NCI-H1436 treated with DMSO at 0.1 percent for 48 hours (cell line): ENCODE results near the gene CWC22.
"Not testable (repeated sequence)": the region's sequence is repeated elsewhere in the genome, so short reads cannot be mapped to it uniquely, and the experiment has no call there.

Experiments used
- DNase-seq: peaks from one replicate; lab custom pipeline; 2025; lab: John Stamatoyannopoulos, UW

CWC22 gene

DNA sequence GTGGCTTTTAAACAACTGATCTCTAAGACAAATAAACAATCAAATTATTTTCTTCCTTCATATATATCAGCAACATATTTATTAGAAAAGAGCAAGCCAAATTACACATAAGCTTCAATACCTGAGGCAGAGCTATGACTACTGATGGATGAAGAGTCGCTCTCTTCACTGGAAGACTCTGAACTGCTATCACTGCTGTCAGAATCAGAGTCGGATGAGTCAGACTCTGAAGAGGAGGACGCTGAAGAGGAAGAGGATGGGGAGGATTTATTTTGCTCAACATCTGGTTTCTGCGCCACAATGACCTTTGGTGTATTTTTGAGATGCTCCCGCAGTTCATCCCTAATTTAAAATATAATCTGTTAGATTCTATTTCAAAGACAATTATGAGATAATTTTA lies 56.7 kb downstream of the CWC22 start:
- no peak for DNase-seq

DNA sequence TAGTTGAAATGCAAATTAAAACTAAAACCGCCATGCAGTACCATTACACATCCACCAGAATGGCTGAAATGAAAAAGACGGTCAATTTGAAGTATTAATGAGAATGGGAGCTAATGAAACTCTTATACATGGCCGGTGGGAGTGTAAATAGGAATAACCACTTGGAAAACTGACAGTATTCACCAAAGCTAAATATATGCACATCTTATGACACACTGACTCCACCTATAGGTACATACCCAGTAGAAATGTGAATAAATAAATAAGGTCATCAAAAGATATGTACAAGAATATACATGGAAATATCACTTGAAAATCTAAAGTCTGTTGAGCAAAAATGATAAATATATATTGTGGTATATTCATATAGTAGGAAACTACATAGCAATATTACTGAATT lies 57.7 kb downstream of the CWC22 start:
- DNase-seq, result no peak

DNA sequence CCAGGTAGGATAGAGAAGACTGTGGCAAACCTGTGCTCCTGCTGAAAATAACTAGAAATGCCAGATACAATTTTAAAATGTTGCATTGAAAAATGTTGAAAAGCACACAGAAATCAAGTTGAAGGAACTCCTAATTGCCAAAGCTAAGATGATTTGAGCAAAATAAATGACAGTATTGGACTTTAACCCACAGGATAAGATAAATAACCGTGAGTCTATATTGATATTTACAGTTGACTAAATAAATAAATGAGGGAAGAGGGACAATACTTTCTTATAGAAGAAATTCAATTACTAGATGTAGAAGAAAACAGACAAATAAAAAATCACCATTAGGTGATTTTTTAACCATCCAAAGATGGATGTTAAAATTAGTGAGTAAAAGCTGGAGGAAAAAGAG lies 59.0 kb downstream of the CWC22 start:
- DNase-seq, result no peak

DNA sequence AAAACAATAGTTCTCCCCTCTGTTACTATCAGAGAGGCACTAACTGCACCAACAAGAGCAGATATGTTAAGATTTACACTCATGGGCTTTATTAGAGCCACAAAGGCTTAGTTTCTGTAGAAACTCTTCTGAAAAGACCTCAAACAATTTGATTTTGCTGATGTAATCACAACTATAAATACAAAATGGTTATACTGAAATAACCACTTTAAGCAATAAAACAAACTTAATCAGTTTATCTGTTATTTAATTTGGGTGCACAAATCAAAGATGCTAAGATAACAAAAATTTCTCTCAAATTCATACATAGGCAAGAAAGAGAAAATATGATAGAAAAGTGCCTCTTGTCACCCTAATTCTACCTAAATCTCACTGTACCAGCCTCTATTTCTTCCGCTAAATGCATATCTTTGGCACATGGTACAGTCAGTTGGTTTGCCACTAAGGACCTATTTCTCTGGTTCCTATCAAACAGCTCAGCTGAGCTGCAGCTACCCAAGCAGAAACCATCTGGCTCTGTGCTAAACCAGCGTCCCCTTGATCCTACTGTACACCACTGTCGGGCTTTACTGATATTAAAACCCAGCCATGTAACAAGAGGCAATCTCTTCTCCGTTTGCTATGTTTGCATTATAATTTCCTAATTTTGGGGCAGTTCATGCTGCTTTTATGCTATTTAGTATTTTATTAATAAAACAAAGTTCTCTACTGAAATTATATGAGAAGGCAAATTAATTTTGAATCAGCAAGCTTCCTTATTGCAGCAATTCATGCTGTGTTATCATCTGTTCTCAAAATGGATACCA lies 60.1 kb downstream of the CWC22 start:
- DNase-seq, result no peak

DNA sequence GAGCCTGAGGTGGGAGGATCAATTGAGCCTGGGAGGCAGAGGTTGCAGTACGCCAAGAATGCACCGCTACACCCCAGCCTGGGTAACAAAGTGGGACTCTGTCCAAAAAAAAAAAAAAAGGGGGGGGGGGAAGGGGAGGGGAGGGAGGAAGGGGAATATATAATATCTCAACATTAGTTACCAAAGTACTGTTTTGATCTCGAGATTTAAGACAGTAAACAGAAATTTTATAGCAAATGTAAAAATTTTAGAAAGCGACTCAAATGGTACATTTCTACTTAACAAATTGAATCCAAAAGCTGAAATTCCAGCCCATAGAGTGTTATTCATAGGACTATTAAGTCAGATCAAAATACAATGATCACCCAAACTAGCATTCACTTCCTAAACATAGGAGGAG lies 60.8 kb downstream of the CWC22 start:
- DNase-seq, result no peak

DNA sequence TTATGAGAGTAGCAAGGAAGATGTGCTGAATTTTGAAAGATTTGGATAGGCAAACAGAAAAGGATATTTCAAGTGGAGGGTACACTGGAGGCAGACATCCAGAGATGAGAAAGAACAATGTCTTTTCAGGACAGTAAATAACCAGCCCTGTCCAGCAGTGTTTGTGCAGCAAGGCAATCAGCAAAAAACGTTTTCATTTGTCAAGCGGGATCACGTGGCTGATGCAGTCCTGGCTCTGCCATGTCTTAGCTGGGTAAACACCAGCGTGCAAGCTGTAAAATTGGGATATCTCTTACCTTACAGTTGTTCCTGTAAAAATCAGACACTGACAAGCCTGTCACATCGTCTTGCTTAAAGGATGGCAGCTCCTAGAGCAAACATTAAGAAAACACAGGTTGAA lies 67.8 kb downstream of the CWC22 start:
- no peak for DNase-seq

DNA sequence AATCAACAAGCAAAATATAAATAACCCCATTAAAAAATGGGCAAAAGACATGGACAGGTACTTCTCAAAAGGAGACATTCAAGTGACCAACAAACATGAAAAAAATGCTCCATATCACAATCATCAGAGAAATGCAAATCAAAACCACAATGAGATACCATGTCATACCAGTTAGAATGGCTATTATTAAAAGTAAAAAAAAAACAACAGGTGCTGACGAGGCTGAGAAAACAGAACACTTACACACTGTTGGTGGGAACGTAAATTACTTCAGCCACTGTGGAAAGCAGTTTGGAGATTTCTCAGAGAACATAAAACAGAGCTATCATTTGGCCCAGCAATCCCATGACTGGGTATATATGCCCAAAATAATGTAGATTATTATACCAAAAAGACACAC lies 69.1 kb downstream of the CWC22 start:
- DNase-seq, result no peak

DNA sequence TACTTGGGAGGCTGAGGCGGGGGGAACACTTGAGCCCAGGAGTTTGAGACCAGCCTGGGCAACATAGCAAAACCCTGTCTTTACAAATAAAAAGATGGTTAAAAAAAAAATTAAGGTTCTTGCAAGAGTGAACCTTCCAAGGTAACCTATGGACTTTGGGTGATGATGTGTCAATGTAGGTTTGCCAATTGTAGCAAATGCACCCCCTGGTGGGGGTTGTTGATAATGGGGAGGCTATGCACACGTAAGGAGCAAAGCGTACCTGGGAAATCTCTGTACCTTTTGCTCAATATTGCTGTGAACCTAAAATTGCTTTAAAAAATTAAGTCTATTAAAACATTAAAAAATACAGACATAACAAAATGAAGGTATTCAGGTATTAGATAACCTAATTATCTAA lies 70.4 kb downstream of the CWC22 start:
- DNase-seq, result no peak

DNA sequence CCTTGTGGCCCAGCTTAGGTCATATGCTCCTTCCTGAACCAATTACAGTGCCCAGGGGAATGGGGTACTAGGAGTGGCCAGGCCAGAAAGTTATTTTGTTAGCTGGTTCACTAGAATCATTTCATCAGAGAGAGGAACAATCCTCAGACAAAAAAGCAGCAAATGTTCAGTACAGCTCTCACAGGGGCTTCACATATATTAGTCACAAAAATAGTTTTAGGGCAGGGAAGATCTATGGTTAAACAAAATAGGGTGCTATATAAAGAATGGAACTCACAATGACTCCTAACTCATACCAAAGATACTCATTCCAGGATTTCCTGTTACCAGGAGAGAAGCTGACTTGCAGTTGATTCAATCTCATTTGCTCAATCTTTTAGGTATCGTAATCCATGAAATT lies 71.0 kb downstream of the CWC22 start:
- DNase-seq, result no peak

DNA sequence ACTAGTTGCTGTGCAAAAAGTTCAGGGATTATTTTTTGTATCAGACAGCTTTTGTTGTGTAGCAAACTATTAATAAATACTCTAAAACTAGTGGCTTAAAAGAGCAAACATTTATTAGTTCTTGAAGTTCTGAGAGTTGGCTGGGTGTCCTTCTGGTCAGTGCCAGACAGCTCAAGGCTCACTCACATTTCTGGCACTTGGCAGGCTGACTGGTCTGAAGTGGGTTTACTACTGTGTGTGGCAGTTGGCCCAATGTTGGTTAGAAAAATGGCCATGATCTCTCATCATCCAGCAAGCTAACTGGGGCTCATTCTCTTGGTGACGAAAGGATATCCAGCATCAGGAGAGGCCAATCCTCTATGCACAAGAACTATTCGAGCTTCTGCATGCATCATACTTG lies 74.3 kb downstream of the CWC22 start:
- no peak for DNase-seq

DNA sequence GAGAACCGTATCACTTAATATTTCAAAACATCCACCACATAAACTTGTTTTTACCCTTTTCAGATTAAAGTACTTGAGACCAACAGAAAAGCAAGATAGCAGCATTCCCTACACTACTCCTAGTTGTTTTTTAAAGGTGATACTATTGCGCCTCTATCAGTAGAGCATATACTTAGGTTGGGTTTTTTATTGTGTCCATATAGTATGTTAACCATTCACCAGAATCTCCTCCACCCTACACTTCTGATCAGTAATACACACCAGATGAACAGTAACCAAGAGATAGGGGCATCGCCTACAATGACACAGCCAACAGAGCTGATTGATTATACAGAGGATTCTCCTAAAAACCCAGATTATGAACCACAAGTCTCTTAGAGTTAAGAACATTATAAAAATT lies 75.6 kb downstream of the CWC22 start:
- DNase-seq, result no peak

DNA sequence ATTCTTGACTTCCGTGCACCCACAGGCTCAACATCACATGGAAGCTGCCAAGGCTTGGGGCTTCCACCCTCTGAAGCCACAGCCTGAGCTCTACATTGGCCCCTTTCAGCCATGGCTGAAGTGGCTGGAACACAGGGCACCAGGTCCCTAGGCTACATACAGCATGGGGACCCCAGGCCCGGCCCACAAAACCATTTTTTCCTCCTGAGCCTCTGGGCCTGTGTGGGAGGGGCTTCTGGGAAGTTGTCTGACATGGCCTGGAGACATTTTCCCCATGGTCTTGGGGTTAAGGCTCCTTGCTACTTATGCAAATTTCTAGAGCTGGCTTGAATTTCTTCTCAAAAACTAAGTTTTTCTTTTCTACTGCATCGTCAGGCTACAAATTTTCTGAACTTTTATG lies 77.1 kb downstream of the CWC22 start:
- DNase-seq, result not testable (repeated sequence)

DNA sequence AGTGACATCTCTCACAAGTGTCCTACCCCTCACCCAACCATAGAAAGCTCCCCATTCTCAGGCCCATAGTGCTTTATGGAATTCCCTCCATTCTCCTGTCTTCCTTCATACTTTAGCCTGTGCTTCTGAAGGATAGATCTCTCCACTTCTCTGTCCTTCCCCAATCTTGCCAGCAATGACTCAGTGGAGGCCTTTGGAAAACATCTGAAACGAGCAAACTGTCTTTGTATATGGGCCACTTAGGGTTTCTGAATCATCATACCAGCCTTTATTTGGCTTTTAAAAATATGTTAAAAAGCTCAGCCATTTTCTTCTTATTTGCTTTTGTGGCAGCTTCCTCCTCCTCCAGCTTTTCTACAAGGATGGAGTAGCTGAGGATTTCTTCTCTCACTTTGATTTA lies 80.1 kb downstream of the CWC22 start:
- no peak for DNase-seq

DNA sequence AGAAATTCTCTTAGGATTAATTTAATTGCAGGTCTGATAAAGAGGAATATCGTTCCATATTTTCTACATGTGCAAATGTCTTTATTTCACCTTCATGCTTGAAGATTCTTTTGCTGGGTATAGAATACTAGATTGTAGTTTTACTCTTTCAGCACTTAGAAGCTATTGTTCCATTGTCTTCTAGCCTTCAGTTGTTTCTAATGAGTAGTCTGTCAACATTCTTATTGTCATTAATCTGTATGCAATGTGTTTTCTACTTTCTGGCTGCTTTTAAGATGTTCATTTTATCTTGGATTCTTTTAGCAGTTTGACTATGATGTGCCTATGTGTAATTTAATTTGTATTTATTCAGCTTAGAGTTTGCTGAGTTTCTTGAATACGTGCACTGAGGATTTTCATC lies 81.4 kb downstream of the CWC22 start:
- no peak for DNase-seq

DNA sequence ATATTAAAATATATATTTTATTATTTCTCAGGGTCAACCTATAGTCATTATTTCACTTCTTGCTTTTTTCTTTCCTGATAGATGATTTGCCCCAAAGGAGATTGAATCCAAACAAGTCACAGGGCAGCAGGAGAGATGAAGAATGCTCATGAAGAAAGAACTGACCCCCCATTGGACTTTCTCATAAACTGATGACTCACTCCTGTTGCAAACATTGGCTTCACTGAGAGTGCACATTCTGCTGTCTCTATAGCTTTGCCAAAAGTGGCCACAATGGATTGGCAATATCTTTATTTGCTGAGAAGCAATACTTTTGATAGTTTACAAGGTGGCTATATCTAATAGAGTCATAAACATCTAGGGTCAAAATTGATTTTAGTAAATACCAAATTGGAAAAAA lies 89.8 kb downstream of the CWC22 start:
- DNase-seq, result no peak

DNA sequence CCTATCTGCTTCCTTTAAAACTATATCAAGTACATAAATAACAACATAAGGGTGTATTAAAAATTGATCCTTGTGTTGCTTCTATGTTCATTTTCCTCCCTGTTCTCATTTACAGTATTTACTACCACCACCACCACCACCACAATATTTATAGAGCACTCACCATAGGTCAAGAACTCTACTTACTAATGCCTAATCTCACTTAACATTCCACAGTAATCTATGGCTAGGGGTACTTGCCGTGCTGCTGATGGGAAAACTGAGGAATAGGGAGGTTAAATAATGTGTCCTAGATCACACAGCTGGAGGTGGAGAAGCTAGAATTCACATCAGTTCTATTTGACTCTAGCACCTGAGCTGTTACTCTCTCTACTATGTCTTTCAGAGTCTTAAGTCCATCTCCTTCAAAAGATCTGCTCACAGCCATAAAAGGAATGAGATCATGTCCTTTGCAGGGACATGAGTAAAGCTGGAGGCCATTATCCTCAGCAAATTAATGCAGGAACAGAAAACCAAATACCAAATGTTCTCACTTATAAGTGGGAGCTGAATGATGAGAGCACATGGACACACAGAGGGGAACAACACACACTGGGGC lies 91.6 kb downstream of the CWC22 start:
- no peak for DNase-seq

DNA sequence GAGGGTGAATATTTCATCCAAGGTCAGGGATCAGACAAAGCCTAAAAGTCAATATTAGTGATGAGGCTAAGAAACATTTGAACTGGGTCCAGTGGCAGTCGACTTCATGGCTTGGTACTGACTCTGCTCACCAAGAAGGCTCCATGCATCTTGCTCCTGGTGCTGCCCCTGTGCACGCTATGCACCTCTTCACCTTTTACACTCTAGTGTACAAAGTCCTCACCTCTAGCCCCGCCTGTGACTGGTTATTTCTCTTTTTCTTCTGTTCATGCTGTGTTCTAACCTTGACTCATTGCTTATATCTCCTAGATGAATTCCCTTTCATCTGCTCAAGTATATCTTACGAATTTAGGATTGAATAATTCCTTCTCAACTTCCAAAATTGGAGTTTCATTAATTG lies 93.3 kb downstream of the CWC22 start:
- no peak for DNase-seq

DNA sequence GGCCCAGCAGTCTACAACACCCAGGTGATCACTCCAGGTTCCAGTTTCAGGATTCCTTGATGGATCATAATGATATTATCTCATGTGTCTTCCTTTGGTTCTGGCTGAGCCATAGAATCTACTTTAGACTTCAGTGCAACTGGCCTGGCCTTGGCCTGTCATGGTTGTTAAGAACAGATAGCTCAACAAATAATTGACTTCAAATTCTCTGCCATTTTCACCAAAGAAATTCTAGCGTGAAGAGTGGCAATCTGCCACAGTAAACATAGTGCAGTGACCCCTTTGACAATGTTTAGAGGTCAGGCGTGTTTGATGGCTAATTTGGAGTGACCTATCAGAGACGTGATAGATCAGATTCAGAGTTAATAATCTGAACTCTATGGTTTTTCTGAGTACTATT lies 95.5 kb downstream of the CWC22 start:
- DNase-seq, result no peak

DNA sequence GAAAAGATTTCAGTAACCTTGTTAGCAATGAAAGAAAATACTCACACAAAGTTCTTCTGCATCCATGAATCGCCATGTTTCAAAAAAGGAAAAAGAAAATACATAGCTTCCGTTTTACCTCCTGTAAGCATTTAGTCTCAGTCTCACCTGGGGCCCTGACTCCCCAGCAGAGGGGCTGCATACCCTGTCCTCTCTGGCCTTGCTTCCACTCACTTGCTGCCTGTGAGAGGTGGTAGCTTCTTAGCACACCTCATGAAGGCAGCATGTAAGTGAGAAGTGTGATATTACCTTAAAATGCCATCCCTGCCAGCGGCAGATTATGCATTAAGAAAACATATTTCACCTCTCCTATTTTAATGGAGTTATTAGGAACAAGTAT lies 96.4 kb downstream of the CWC22 start:
- DNase-seq, result no peak

DNA sequence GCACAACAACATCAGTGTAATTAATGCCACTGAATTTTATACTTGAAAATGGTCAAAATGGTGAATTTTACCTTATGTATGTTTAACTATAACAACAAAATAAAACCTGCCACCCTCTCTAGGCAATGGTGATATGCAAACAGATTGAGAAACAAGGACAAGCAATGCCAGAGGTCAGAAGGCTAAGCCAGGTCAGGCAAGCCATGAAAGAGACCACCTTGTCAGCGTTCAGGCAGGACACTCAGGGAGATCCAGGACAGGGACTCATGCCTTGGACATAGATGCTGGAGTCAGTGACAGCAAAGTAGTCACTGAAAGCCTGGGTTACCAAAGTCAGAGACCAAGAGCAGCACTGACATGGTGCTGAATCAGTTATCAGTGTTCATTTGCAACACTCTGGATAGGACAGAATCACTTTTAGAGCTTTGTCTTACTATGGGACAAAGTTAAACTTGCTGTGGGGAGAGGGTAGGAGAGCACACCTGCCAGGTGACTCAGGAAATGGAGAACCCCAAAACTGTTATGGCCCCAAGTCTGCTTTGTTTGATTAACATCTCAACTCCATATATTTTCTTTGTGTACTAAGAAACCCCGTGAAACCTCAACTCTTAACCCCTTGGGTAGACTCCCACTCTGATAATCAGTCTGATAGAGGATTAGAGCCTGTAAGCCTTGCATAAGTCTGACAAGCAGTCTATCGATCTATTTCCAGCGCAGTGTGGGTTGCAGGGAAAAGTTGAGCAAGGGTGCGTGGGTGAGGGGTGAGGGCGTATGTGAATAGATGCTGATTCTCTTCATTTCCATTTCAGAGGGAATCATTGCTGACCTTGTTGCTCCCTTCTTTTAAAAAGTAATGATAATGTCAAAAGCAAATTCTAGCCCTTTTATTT lies 97.0 kb downstream of the CWC22 start:
- DNase-seq, result no peak

DNA sequence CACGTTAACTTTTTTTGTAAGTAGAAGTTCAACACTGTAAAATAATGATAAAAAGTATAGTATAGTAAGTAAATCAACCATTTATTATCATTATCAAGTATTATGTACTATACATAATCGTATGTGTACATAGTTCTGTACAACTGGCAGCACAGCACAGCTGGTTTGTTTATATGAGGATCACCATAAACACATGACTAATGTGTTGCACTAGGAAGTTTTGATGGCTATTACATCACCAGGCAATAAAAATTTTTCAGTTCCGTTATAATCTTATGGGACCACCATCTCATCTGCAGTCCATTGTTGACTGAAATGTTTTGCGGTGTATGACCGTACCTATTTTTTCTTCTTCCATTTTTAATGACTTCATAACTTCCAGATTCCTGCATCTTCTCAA lies 106.4 kb downstream of the CWC22 start:
- no peak for DNase-seq

DNA sequence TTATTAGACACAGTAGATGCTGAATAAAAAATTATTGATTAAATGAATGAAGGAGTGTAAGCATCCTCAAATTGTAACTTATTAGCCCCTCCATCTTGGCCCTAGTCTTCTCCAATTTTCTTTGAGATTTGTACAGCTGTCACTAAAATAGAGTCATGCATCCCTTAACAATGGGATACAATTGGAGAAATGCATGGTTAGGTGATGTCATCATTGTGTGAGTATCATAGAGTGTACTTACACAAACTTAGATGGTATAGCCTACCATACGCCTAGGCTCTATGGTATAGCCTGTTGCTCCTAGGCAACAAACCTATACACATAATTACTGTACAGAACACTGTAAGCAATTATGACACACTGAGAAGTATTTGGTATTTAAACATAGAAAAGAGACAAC lies 107.4 kb downstream of the CWC22 start:
- DNase-seq, result no peak

DNA sequence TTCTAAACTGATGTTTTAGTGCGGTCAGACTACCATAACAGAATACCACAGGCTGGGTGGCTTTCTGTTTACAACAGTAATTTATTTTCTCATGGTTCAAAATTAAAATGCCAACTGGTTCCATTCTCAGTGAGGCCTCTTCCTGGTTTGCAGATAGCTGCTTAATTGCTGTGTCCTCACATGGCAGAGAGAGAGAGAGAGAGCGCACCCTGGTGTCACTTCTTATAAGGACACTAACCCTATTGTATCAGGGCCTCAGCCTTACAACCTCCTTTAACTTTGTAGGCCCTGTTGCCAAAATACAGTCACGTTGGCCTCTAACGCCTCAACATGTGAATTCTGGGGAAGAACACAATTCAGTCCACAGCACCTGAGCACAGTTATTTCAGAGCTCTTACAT lies 108.2 kb downstream of the CWC22 start:
- DNase-seq, result no peak
